Right forelimb (tissue), 1 donor: Measurements from ENCODE around the gene GSPT1.

Experiments
- DNase-seq: peaks from one replicate; pipeline ENCODE4 v3.0.0-alpha.2; 2018

The GSPT1 gene

DNA sequence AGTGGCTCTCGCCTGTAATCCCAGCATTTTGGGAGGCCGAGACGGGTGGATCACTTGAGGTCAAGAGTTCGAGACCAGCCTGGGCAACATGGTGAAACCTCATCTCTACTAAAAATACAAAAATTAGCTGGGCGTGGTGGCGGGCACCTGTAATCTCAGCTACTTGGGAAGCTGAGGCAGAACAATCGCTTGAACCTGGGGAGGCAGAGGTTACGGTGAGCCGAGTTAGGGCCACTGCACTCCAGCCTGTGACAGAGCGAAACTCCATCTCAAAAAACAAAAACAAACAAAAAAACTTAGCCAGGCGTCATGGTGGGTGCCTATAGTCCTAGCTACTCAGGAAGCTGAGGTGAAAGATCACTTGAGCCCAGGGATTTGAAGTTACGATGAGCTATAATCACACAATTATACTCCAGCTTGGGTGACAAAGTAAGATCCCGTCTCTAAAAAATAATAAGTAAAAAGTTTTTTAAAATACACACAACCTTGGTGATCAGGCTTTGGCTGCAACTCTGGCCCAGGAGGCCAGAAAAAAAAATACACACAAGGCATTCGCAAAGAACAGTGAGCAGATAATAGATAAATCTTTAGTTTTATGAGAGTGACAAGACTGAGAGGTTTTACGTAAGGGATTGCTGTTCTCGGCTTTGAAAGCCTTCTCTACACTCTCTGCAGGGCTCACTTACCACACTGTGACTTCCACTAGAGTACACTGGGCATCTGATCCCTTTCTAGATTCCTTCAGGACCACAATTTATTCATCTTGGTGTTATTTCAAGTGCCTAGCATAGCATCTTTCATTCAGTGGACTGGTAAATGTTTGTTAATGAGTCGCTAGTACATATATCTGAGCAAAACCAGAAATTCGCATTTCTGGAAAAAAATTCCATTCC, 5.9 kb downstream of the GSPT1 start:
- no peak for DNase-seq

DNA sequence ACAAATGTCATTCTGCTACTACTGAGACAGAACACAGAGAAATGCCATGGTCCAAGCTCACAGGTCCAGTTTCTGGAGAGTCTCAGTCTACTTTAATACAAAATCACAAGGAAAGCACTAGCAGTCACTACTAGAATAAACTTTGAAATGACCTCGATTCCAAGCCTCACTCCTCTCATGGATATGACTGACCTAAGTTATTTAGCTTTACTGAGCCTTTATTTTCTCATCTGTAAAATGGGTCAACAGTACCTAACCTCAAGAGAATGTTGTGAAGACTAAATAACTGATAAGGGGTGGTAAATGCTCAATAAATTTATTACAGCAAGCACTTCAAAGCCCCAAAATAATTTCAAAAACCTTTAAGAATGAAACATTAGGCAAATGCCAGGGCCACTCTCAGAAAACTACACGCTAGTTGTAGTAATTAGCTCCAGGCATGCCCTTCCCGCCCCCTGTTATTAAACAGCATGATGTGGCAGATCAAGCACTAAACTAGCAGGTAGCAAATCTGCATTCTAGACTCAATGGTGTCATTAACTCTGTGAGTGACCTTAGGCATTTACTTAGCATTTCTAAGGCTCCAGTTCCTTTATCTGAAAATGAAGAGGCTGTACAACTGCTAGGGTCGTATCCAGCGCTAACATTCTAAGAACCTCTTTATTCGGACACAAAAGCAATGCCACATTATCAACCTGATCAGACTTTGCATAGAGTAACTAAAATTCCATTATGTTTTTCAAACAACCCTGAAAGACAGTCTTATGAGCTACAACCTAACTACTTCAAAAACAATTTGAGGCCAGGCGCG, 8.4 kb downstream of the GSPT1 start:
- no peak for DNase-seq

DNA sequence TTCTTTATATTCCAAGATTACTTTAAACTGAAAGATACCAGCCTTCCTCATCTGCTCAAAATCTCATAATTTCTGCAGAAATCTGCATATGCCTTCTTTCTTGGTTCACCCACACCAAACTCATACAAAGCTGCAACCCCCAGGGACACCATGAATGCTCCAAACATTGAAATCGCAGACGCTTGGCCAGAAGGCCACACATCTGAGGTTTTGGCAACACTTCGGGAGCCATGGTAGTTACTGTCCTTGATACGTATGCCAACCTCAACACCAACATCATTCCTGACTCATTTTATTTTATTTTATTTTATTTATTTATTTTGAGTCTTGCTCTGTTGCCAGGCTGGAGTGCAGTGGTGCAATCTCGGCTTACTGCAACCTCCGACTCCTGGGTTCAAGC, 11.8 kb downstream of the GSPT1 start:
- no peak for DNase-seq

DNA sequence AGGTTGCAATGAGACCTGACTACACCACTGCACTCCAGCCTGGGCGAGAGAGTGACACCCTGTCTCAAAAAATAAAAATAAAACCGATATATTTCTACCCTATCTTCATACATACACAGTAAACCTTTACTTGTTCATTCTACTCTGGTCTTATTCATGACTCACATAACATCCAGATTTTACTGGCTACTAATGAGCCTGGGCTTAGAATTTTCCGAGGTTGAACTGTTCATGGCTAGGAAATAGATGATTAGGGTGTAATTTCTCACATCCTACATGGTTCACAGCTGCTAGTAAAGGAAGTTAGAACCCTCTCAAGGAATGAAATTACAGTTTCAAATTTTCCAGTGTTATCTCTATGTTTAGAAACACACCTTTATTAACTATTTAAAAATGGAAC, 14.7 kb downstream of the GSPT1 start:
- no peak for DNase-seq

DNA sequence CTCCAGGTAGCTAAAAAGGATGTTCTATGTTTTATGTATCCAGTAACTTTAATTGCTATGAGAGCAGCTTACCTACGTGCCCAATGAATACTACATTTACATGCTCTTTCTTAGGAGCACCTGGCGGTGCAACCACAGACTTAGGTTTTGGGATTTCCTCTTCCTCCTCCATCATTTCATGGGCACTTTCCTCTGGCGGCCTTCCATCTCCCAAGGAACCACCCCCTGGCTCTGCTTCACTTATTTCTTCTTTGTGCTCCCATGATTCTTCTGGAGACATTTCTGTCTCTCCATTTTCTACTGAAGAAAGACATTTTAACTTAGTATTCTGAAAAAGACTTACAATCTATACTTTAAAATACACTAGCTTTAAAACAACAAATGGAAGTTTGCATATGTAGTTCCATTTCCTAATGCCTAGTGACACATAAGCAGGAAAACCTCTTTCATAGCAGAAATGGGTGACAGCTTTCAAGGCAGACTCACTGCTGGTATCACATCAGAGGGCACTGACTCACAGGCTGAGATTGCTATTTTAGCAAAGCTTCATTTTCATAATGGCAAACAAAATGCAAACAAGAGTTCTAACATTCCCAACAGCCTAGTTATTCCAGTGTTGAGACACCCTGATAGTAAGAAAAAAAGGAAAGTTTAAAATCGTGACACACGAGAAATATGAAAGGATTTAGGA, 19.1 kb downstream of the GSPT1 start:
- no peak for DNase-seq

DNA sequence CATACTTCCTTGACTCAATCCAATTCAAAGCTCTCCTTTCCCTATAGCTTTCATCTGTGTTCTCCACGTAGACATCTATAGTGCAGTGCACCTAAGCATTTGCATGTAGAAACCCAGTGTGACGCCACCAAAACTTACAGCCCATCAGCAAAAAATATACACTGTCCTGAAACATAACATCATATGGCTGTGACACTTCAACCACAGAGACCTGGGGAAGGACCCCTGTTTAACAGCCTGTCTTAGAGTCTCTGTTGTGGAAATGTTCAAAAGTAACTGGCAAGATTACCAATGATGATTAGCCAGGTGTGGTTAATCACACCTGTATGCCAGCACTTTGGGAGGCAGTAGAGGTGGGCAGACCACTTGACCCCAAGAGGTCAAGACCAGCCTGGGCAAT, 22.2 kb downstream of the GSPT1 start:
- no peak for DNase-seq

DNA sequence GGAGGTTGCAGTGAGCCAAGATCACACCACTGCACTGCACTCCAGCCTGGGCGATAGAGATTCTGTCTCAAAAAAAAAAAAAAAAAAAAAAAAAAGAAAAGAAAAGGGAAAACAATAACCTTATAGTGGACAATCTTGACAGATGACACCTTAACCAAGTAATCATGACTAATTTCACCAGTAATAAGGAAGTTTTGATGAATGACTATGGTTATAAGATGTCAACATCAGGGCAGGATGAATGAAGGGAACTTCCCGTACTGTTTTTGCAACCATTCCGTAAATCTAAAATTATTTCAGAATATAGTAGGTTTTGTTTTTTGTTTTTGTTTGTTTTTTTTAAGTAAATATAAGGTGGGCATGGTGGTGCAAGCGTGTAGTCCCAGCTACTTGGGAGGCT, 23.0 kb downstream of the GSPT1 start:
- no peak for DNase-seq

DNA sequence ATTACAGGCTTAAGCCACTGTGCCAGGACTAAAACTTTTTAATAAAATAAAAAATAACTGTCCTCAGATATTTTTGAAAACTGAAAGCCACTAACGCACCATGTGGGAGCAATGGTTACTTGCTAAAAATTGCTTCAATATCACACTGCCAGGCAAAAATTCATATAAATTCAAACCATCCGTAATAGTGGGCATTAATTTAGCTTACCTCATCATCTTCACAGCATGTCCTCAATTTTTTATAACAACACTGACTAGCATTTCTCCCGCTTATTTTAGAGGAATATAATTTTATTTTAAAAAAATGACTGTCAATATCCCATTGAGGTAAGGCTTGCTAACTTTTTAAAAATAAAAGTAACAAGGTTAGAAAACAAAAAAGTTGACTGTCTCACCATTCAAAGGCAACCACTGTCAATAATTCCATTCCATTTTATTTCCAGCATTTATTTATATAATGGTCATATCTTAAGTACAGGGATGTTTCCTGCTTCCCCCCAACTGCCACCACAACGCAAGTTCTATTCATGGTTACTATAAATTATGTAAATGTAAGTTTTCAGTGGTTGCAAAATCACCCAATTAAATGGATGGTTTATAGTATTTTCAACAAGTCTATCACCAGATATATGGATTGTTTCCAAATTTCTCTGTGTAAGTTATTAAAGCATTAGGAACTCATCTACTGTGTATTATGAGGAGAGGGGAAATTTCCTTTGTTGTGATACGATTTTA, 25.4 kb downstream of the GSPT1 start:
- DNase-seq = no peak

DNA sequence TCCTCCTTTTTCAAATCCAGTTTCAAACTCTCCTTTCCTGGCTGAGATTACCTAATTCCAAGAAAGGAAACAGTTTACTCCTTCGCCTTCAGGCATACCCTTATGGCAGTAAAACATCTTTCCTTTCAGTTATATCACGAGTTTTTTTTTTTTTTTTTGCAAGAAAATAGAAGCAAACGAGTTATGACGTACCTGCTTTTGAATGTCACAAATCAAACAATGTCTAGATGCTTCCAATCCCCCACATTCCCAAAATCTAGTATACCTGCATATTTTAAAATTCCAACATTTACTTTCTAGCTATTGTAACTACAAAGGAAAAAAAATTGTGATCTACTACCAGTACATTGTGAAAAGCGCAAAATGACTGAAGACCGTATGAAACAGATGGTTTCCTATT, 28.9 kb downstream of the GSPT1 start:
- DNase-seq = no peak

DNA sequence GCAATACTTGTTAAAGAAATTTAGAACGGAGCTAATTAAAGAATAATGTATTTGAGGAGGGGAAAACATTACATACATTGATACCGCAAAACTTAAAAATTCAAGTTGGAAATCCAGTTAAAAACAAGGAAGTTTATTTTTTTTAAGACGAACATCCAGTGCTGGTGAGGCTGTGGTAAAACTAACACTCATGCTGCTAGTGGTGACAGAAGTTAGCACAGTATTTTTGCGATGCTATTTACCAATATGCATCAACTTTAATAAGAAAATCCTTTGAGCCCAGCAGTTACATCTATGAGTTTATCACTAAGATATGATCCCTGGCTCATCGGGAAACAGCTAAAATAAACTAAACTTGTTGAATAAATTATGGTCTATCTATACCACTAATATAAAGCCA, 31.7 kb downstream of the GSPT1 start:
- no peak for DNase-seq

DNA sequence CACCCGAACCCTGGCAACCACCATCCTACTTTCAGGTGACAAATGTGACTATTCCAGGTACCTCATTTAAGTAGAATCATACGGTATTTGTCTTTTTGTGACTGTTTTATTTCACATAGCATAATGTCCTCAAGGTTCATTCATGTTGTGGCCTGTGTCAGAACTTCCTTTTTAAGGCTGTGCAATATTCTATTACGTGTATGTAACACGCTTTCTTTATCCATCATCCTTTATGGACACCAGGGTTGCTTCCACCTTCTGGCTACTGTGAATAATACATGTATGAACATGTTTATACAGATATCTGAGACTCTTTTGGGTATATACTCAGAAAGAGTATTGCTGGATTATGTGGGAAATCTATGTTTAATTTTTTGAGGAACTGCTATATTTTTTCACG, 35.7 kb downstream of the GSPT1 start:
- no peak for DNase-seq

DNA sequence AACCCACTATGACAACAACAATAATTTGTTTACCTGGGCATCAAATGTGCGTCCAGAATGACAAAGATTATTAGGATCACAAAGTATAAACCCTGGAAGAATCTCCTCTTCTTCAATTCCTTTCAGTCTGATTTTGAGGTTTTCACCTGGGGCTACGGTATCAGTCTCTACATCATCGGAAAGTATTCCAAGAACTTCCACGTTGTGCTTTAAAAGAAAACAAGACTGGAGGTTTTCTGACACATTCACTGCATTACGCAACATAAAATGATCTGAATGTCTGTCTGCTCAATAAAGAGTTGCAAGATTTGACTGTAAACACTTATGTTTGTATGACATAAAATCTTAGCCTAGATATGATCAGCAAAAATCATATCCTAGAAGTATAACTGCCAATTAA, 38.4 kb downstream of the GSPT1 start:
- DNase-seq = no peak

DNA sequence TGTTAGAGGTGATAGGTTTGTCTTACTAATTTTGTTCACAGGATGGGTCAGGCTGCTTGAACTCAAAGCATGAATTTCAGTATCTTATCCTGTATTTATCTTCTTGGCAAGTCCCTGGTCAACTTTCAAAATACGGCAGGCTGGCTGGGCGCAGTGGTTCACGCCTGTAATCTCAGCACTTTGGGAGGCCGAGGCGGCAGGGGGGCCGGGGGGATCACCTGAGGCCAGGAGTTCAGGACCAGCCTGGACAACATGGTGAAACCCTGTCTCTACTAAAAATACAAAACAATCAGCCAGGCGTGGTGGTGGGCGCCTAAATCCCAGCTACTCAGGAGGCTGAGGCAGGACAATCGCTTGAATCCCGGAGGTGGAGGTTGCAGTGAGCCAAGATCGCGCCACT, 39.5 kb downstream of the GSPT1 start:
- DNase-seq = no peak

DNA sequence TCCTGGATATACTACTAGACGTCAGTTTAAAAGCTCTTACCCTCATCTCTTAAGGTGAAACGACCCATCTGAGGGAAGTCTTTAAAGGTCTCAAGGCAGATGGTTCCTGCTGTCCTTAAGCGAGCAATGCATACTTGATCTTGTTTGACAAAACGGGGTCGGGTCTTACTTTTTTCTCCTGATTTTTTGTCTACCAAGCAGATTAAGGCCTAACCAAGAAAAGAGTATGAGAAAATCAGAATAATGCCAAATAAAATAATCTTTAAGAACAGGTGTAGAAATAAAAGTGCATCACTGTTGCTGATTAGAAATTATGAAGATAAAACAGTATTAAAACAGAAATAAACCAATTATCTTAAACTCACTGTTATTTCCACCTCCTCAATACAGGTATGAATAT, 40.0 kb downstream of the GSPT1 start:
- DNase-seq = no peak

DNA sequence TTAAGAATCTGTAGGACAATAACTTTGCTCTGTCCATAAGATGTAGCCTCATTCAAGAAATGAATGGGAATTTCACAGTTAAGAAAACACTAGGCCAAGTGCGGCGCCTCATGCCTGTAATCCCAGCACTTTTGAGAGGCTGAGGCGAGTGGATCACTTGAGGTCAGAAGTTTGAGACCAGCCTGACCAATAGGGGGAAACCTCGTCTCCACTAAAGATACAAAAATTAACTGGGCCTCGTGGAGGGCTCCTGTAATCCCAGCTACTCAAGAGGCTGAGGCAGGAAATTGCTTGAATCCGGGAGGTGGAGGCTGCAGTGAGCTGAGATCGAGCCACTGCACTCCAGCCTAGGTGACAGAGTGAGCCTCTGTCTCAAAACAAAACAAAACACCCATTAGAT, 44.6 kb downstream of the GSPT1 start:
- no peak for DNase-seq

DNA sequence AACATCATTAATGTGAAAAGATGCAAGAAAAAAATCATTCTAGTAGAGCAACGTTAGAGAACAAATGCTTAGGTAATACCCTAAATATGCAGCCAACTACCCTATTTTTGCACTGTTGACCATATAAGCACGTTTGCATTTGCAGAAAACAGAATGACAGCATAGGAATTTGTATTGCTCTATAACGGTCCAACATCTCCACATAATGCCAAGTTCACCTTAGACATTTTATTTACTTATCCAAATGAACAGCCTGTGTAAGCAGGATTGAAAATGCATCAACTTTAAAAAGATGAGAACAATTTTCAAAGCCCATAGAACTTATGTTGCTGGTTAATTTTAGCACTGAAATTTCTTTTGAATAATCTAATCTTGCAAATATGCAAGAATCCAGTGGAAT, 45.4 kb downstream of the GSPT1 start:
- no peak for DNase-seq

DNA sequence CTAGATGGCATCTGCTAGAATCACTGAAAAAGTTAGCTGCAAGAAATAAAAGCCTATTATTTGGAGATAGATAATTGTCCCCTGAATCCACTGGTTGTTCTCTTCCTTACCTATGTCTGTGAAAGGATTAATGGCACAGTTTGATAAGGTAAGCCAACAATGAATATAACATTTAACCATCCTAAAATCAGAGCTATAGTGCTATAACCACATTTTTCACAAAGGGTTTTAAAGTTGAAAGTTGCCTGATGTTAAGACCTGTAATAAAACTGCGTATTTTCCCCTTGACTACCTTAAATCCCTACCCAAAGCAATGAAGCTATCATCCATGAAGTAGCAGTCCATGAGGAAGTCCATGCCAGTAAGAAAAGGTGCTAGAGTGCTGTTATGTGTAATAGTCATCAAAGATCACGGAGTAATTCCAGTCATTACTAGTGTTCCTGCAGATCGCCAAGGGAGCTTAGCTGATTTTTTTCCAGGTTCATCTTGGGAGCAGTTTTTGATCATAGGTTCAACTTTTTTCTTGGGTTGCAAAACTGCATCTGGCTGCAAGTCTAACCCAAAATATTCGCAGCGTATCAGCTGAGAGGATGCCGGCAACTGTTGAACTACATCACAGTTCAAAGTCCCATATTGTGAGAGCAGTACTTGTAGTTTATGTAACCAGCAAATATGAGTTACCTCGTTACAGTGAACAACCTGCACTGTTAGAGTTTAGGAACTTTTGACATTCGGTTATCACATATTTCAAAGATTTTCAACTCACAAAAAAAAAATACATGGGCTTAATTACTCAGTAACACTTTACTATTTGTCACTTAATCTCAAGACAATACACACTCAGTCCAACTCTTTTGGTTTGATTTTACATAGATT, 46.2 kb downstream of the GSPT1 start:
- DNase-seq = no peak

DNA sequence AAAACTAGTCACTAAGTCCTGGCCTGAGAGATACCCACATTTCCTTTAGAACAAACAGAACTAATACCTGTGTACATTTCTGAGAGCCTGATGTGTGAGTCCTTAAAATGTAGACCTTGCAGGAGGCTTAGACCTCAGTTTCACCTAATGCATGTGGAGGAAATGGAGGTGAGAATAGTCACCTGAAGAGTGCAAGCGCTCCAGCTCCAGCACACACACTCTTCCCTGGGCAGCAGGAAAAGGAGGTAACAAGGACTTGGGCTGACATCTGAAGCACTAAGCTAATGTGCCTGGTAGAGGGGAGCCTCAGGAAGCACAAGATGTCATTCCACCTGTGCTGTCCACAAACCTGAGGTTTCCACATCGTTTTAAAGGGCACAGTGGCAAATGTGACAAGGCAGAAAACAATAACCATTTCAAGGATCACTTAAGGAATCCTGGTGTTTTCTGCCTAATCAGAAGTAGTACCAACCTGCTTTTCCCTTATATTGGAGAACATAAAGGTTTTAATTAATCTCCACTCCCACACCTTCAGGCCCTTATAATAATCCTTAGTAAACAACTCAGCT, 47.3 kb downstream of the GSPT1 start:
- DNase-seq = no peak

DNA sequence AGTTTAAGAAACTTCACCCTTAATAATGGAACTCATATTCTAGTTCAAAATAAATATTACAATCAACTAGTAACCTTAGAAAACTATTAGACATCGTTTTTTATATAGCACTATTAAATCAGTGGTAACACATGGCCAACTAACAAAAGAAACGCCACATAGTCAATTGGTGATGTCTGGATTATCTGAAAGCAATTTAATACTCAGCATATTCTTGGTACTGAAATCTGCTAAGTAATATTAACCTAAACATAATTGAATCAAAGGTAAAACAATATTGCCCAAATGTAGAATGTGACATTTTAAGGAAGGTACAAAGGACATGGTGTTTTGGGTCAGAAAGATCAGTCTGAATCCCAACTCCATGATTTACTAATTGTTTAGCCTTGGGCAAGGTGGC, 53.3 kb downstream of the GSPT1 start:
- no peak for DNase-seq

DNA sequence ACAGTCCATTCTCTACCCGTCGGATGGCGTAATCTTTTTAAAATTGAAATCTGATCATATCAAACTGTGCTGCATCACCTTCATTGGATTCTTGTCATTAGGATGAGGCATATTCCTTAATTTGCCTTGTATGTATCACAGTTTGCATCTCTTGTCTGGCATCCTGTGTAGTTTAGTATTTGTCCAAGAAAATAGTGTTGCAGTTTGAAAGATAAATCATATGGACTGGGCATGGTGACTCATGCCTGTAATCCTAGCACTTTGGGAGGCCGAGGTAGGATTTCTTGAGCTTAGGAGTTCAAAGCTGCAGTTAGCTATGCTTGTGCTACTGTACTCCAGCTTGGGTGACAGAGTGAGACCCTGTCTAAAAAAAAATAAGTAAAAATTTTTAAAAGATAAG, 58.6 kb downstream of the GSPT1 start:
- no peak for DNase-seq

DNA sequence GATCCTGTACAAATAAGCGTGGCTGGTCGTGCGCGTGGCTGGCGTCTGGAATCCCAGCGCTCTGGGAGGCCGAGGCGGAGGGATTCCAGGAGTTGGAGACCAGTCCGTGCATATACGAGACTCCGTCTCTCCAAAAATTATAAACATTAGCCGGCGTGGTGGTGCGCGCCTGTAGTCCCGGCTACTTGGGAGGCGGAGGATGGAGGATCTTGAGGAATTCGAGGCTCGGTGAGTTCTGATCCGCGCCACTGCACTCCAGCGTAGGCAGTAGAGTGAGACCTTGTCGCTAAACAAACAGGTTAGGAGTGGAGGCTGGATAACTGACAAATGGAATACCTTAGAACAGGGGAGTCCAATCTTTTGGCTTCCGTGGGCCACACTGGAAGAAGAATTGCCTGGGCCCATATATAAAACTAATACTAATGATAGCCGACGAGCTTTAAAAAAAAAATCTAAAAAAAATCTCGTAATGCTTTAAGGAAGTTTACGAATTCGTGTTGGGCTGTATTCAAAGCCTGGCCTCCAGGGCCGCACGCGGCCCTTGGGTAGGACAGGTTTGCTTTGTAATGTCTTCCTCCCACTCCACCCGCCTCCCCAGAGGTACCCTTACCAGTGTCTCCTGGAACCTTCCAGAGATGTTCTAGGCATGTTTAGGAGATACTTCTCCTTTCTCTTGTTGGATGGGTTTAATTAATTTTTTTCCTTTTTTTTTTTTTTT, 63.5 kb downstream of the GSPT1 start:
- no peak for DNase-seq
